Kidney epithelial cell (primary cell): ENCODE measurements around the gene GSAP. TPM values are rescaled to one million over a fixed set of nuclear protein-coding genes. Genes with fewer than 3 reads are reported as not detected.
"Not testable (repeated sequence)": the region's sequence is repeated elsewhere in the genome, so short reads cannot be mapped to it uniquely, and the experiment has no call there.

Experiments
- DNase-seq: peaks from one replicate; pipeline ENCODE4 v3.0.0-alpha.2; 2010; ENCODE audit warnings: low read depth
- H3K27me3 ChIP-seq: 2 replicates; pipeline ENCODE4 v1.6.0; 2011; ENCODE audit warnings: low read length; ENCODE audit not compliant: control insufficient read depth, insufficient read depth
- H3K36me3 ChIP-seq: 2 replicates; pipeline ENCODE4 v1.5.1; 2011; ENCODE audit warnings: low read length; ENCODE audit not compliant: control insufficient read depth, insufficient read depth
- H3K4me3 ChIP-seq: 2 replicates; pipeline ENCODE4 v1.5.1; 2011; ENCODE audit warnings: low read depth, mild to moderate bottlenecking, control low read depth, low read length
- CTCF ChIP-seq: IDR thresholded peaks from 2 replicates; pipeline ENCODE4 v1.5.1; 2011; ENCODE audit warnings: mild to moderate bottlenecking, moderate library complexity, low read length, control low read depth, inconsistent platforms; ENCODE audit not compliant: insufficient read depth, poor library complexity, severe bottlenecking
- total RNA-seq: library from RNA; depleted of rRNA; stranded (reverse); fragments of >200 nt; gene quantifications from 2 replicates; pipeline ENCODE4 v1.2.3, GENCODE V29; 2015

GSAP gene
- total RNA-seq, 1 donor from 2014 or later: 4.3 TPM

GRCh38 chr7:77276120-77276519 is 140.0 kb downstream of the GSAP start:
- Histone ChIP-seq H3K36me3 (no peaks in the 10 kb centered on the region), H3K27me3 (no peaks in the 10 kb centered on the region), H3K4me3 (no peak overlapping the region)
- DNase-seq: no peak
- TF ChIP-seq CTCF: no peak

- not testable (repeated sequence) for H3K36me3 ChIP-seq, DNase-seq, H3K4me3 ChIP-seq, H3K27me3 ChIP-seq
Observed at GRCh38 chr7:77275663-77276062, 140.5 kb downstream of the GSAP start.

- H3K27me3 ChIP-seq: no peaks in the 10 kb centered on the region
- TF ChIP-seq CTCF: no peak
- no peak overlapping the region for H3K4me3 ChIP-seq
- DNase-seq: no peak
- H3K36me3 ChIP-seq: no peaks in the 10 kb centered on the region
Observed at GRCh38 chr7:77271766-77272165, 144.4 kb downstream of the GSAP start.

- Histone ChIP-seq H3K27me3 (no peaks in the 10 kb centered on the region), H3K4me3 (no peak overlapping the region), H3K36me3 (no peaks in the 10 kb centered on the region)
- no peak for TF ChIP-seq CTCF
- DNase-seq: no peak
Observed at GRCh38 chr7:77270094-77270480, 146.1 kb downstream of the GSAP start.

- no peak for DNase-seq
- Histone ChIP-seq H3K36me3 (no peaks in the 10 kb centered on the region), H3K4me3 (no peak overlapping the region), H3K27me3 (no peaks in the 10 kb centered on the region)
- no peak for TF ChIP-seq CTCF
Observed at GRCh38 chr7:77269360-77270093, 146.6 kb downstream of the GSAP start.

- DNase-seq: no peak
- TF ChIP-seq CTCF: no peak
- Histone ChIP-seq H3K36me3 (no peaks in the 10 kb centered on the region), H3K27me3 (no peaks in the 10 kb centered on the region), H3K4me3 (no peak overlapping the region)
Observed at GRCh38 chr7:77266291-77266794, 149.8 kb downstream of the GSAP start.
